ENCODE results near the gene PSMD1.
"Not testable (repeated sequence)": the region's sequence is repeated elsewhere in the genome, so short reads cannot be mapped to it uniquely, and the experiment has no call there.

Gene PSMD1

GRCh38 chr2:231056453-231057416 lies at the start of gene PSMD1:
TSS of gene PSMD1 (plus strand) at chr2:231056867. CDS start at chr2:231057026, 159 bp downstream.
- DNase-seq (ENCODE audit: low spot score): peak; percentile 95

- no peak for DNase-seq (ENCODE audit: low spot score)
Measured at GRCh38 chr2:231007286-231008098, 49.2 kb upstream of the PSMD1 start.

GRCh38 chr2:231008131-231008530 lies 48.5 kb upstream of the PSMD1 start:
- DNase-seq (ENCODE audit: low spot score): no peak

GRCh38 chr2:231009236-231009919 lies 47.3 kb upstream of the PSMD1 start:
- no peak for DNase-seq (ENCODE audit: low spot score)

GRCh38 chr2:231010201-231010730 lies 46.4 kb upstream of the PSMD1 start:
- DNase-seq (ENCODE audit: low spot score): no peak

GRCh38 chr2:231011526-231011925 lies 45.1 kb upstream of the PSMD1 start:
- DNase-seq (ENCODE audit: low spot score): no peak

- no peak for DNase-seq (ENCODE audit: low spot score)
Measured at GRCh38 chr2:231012463-231012862, 44.2 kb upstream of the PSMD1 start.

- no peak for DNase-seq (ENCODE audit: low spot score)
Measured at GRCh38 chr2:231013820-231014219, 42.8 kb upstream of the PSMD1 start.

GRCh38 chr2:231015478-231015877 lies 41.2 kb upstream of the PSMD1 start:
- peak; percentile 80 for DNase-seq (ENCODE audit: low spot score)

- DNase-seq (ENCODE audit: low spot score): no peak
Measured at GRCh38 chr2:231015926-231016325, 40.7 kb upstream of the PSMD1 start.

- DNase-seq (ENCODE audit: low spot score): no peak
Measured at GRCh38 chr2:231016566-231017230, 40.0 kb upstream of the PSMD1 start.

GRCh38 chr2:231017231-231017598 lies 39.5 kb upstream of the PSMD1 start:
- DNase-seq (ENCODE audit: low spot score): peak; percentile 92

- no peak for DNase-seq (ENCODE audit: low spot score)
Measured at GRCh38 chr2:231018184-231018583, 38.5 kb upstream of the PSMD1 start.

- not testable (repeated sequence) for DNase-seq (ENCODE audit: low spot score)
Measured at GRCh38 chr2:231025059-231025458, 31.6 kb upstream of the PSMD1 start.

GRCh38 chr2:231028889-231029288 lies 27.8 kb upstream of the PSMD1 start:
- DNase-seq (ENCODE audit: low spot score): no peak

GRCh38 chr2:231029563-231029962 lies 27.1 kb upstream of the PSMD1 start:
- DNase-seq (ENCODE audit: low spot score): no peak

GRCh38 chr2:231030725-231031124 lies 25.9 kb upstream of the PSMD1 start:
- DNase-seq (ENCODE audit: low spot score): no peak

- DNase-seq (ENCODE audit: low spot score): no peak
Measured at GRCh38 chr2:231032575-231033140, 24.0 kb upstream of the PSMD1 start.

GRCh38 chr2:231033147-231034132 lies 23.2 kb upstream of the PSMD1 start:
- DNase-seq (ENCODE audit: low spot score): no peak
